Neural cell (in vitro differentiated cells): ENCODE measurements around the gene DPP10. TPM values are rescaled to one million over a fixed set of nuclear protein-coding genes. Genes with fewer than 3 reads are reported as not detected.

Experiments
- H2AFZ ChIP-seq: fragments of 200-600, 300-800 bp; sonication (generic), shearing (Covaris generic); 2 replicates; pipeline ENCODE4 v1.6.0; 2014; ENCODE audit warnings: low read depth, mild to moderate bottlenecking, antibody characterized with exemption, low read length, moderate library complexity
- H3F3A ChIP-seq: fragments of 200-600 bp; shearing (Covaris generic); 2 replicates; pipeline ENCODE4 v1.6.1; 2016; ENCODE audit warnings: mild to moderate bottlenecking, moderate library complexity, mixed read lengths, antibody characterized with exemption, low read length; ENCODE audit not compliant: insufficient read depth, poor library complexity, severe bottlenecking
- H3K27ac ChIP-seq: fragments of 200-600, 300-800 bp; sonication (generic), shearing (Covaris generic); 2 replicates; pipeline ENCODE4 v1.5.1; 2014; ENCODE audit warnings: mild to moderate bottlenecking, low read length, moderate library complexity
- H3K27me3 ChIP-seq: fragments of 300-800, 200-600 bp; sonication (generic), shearing (Covaris generic); 2 replicates; pipeline ENCODE4 v1.6.0; 2014; ENCODE audit warnings: mild to moderate bottlenecking, low read depth, low read length, moderate library complexity; ENCODE audit not compliant: insufficient read depth
- H3K36me3 ChIP-seq: fragments of 300-800, 200-600 bp; sonication (generic), shearing (Covaris generic); 2 replicates; pipeline ENCODE4 v1.5.1; 2014; ENCODE audit warnings: mild to moderate bottlenecking, antibody characterized with exemption, low read length, moderate library complexity; ENCODE audit not compliant: insufficient read depth
- H3K4me2 ChIP-seq: fragments of 300-800, 200-600 bp; sonication (generic), shearing (Covaris generic); 2 replicates; pipeline ENCODE4 v1.6.0; 2014; ENCODE audit warnings: mild to moderate bottlenecking, low read length
- H3K4me3 ChIP-seq: fragments of 300-800, 200-600 bp; sonication (generic), shearing (Covaris generic); 2 replicates; pipeline ENCODE4 v1.5.1; 2014; ENCODE audit warnings: mild to moderate bottlenecking, low read length, moderate library complexity
- H3K79me2 ChIP-seq: fragments of 200-600 bp; shearing (Covaris generic); replicated peaks from 2 replicates; pipeline ENCODE4 v1.6.0; 2014; ENCODE audit warnings: mild to moderate bottlenecking, low read length, moderate library complexity; ENCODE audit not compliant: insufficient read depth
- H3K9ac ChIP-seq: fragments of 300-800, 200-600 bp; sonication (generic), shearing (Covaris generic); 2 replicates; pipeline ENCODE4 v1.6.1; 2016; ENCODE audit warnings: mild to moderate bottlenecking, low read length, mixed read lengths
- H3K9me2 ChIP-seq: fragments of 200-600 bp; shearing (Covaris generic); 2 replicates; pipeline ENCODE4 v1.6.1; 2016; ENCODE audit warnings: mild to moderate bottlenecking, low read length, mixed read lengths; ENCODE audit not compliant: insufficient read depth
- H3K9me3 ChIP-seq: fragments of 200-600, 300-800 bp; sonication (generic), shearing (Covaris generic); 2 replicates; pipeline ENCODE4 v1.6.1; 2016; ENCODE audit warnings: mild to moderate bottlenecking, mixed run types, low read length, moderate library complexity, mixed read lengths
- H4K20me1 ChIP-seq: fragments of 200-600 bp; shearing (Covaris generic); 2 replicates; pipeline ENCODE4 v1.6.1; 2016; ENCODE audit warnings: mild to moderate bottlenecking, mixed run types; ENCODE audit not compliant: insufficient read depth
- CTCF ChIP-seq: fragments of 450-650 bp; IDR thresholded peaks from 2 replicates; pipeline ENCODE4 v1.5.1; 2014; ENCODE audit warnings: antibody characterized with exemption, mild to moderate bottlenecking, moderate library complexity; ENCODE audit not compliant: poor library complexity, severe bottlenecking
- EP300 ChIP-seq: fragments of 450-650 bp; conservative IDR thresholded peaks from 2 replicates; pipeline ENCODE4 v1.6.1; 2014; ENCODE audit warnings: antibody characterized with exemption, mild to moderate bottlenecking, moderate library complexity; ENCODE audit not compliant: poor library complexity, severe bottlenecking
- EZH2 ChIP-seq: fragments of 200-600, 300-800 bp; shearing (Covaris generic), sonication (generic); IDR thresholded peaks from 2 replicates; pipeline ENCODE4 v1.6.1; 2014; ENCODE audit warnings: antibody characterized with exemption, low read length, borderline replicate concordance, mild to moderate bottlenecking; ENCODE audit not compliant: insufficient read depth, poor library complexity, severe bottlenecking
- POLR2AphosphoS5 ChIP-seq: IDR thresholded peaks from 2 replicates; pipeline ENCODE4 v1.6.1; 2012
- SMC3 ChIP-seq: fragments of 450-650 bp; conservative IDR thresholded peaks from 2 replicates; pipeline ENCODE4 v1.6.1; 2014; ENCODE audit warnings: antibody characterized with exemption, mild to moderate bottlenecking, moderate library complexity; ENCODE audit not compliant: poor library complexity
- polyA plus RNA-seq: library from polyadenylated mRNA; depleted of rRNA; stranded (reverse); fragments of >200 nt; gene quantifications from 2 replicates; pipeline ENCODE4 v1.2.3, GENCODE V29; 2014
- TF ChIP-seq, protein P1 (sequence below): IDR thresholded peaks from 2 replicates; pipeline ENCODE4 v1.6.1; 2012; ENCODE audit warnings: borderline replicate concordance

Gene DPP10
- polyA plus RNA-seq, 1 donor from 2014 or later, result 13.9 TPM

GRCh38 chr2:114935031-114935430 is 492.6 kb downstream of the DPP10 start:
- Histone ChIP-seq H3K9ac (no peak overlapping the region), H3F3A (no peaks in the 10 kb centered on the region)

GRCh38 chr2:114937366-114937930 is 495.0 kb downstream of the DPP10 start:
- Histone ChIP-seq H3K9me3 (no peaks in the 10 kb centered on the region), H3F3A (no peaks in the 10 kb centered on the region), H3K4me3 (no peak overlapping the region), H3K9ac (no peak overlapping the region), H3K36me3 (no peaks in the 10 kb centered on the region), H2AFZ (no peak overlapping the region), H3K27ac (no peak overlapping the region), H3K4me2 (no peak overlapping the region), H3K79me2 (no peaks in the 10 kb centered on the region), H4K20me1 (no peaks in the 10 kb centered on the region), H3K9me2 (no peaks in the 10 kb centered on the region), H3K27me3 (no peaks in the 10 kb centered on the region)
- TF ChIP-seq EP300 (no peak), SMC3 (no peak), POLR2AphosphoS5 (no peak)
- TF ChIP-seq, protein P1, sequence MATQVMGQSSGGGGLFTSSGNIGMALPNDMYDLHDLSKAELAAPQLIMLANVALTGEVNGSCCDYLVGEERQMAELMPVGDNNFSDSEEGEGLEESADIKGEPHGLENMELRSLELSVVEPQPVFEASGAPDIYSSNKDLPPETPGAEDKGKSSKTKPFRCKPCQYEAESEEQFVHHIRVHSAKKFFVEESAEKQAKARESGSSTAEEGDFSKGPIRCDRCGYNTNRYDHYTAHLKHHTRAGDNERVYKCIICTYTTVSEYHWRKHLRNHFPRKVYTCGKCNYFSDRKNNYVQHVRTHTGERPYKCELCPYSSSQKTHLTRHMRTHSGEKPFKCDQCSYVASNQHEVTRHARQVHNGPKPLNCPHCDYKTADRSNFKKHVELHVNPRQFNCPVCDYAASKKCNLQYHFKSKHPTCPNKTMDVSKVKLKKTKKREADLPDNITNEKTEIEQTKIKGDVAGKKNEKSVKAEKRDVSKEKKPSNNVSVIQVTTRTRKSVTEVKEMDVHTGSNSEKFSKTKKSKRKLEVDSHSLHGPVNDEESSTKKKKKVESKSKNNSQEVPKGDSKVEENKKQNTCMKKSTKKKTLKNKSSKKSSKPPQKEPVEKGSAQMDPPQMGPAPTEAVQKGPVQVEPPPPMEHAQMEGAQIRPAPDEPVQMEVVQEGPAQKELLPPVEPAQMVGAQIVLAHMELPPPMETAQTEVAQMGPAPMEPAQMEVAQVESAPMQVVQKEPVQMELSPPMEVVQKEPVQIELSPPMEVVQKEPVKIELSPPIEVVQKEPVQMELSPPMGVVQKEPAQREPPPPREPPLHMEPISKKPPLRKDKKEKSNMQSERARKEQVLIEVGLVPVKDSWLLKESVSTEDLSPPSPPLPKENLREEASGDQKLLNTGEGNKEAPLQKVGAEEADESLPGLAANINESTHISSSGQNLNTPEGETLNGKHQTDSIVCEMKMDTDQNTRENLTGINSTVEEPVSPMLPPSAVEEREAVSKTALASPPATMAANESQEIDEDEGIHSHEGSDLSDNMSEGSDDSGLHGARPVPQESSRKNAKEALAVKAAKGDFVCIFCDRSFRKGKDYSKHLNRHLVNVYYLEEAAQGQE, result no peak

More at GRCh38 chr2:114935031-114935430, 492.6 kb downstream of the DPP10 start:
- Histone ChIP-seq H3K9me2 (no peaks in the 10 kb centered on the region), H4K20me1 (no peaks in the 10 kb centered on the region), H3K4me3 (no peak overlapping the region), H3K36me3 (no peaks in the 10 kb centered on the region), H2AFZ (no peak overlapping the region), H3K9me3 (no peaks in the 10 kb centered on the region), H3K4me2 (no peak overlapping the region), H3K27me3 (no peaks in the 10 kb centered on the region), H3K79me2 (no peaks in the 10 kb centered on the region), H3K27ac (no peak overlapping the region)
- no peak for TF ChIP-seq CTCF
- TF ChIP-seq EZH2, result no peak
- no peak for TF ChIP-seq EP300
- TF ChIP-seq, protein P1, result no peak
